Measurements from ENCODE around the gene TMEM26. TPM values are rescaled to one million over a fixed set of nuclear protein-coding genes. Genes with fewer than 3 reads are reported as not detected.
"Not testable (repeated sequence)": the region's sequence is repeated elsewhere in the genome, so short reads cannot be mapped to it uniquely, and the experiment has no call there.

TMEM26 gene
- total and polyA plus RNA-seq, 8 donors = 0.03 to 7.0 (median 0.15) TPM; not detected in 3

DNA sequence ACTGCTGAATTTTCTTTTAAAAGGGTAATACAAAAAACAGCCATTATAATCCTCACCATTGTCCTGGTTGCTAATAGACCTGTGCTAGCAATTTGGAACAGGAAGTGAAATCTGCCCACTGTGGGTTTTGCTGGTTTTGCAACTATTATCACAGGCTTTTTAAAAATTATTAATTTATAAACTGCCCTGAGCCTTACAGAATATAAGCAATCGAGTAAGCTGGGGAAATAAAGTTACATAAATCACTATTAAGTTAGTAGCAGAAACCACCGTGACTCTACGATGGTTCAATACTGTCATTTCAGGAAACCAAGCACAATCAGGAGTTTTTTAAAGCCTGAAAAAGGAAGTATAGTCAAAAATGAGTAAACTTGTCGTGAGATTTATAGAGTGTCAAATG lies 62.3 kb downstream of the TMEM26 start:
- no peak overlapping the region for H3K27ac ChIP-seq
- intact Hi-C loops (cut with DNase I; ENCODE audit: low total_unique reads) = no loop called here
- TF ChIP-seq POLR2A (IDR thresholded peaks at IDR 0.05) (no peak), POLR2AphosphoS5 (IDR thresholded peaks at IDR 0.05) (no peak), EP300 (IDR thresholded peaks at IDR 0.05) (no peak)
- TF ChIP-seq, protein P1, sequence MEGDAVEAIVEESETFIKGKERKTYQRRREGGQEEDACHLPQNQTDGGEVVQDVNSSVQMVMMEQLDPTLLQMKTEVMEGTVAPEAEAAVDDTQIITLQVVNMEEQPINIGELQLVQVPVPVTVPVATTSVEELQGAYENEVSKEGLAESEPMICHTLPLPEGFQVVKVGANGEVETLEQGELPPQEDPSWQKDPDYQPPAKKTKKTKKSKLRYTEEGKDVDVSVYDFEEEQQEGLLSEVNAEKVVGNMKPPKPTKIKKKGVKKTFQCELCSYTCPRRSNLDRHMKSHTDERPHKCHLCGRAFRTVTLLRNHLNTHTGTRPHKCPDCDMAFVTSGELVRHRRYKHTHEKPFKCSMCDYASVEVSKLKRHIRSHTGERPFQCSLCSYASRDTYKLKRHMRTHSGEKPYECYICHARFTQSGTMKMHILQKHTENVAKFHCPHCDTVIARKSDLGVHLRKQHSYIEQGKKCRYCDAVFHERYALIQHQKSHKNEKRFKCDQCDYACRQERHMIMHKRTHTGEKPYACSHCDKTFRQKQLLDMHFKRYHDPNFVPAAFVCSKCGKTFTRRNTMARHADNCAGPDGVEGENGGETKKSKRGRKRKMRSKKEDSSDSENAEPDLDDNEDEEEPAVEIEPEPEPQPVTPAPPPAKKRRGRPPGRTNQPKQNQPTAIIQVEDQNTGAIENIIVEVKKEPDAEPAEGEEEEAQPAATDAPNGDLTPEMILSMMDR (IDR thresholded peaks at IDR 0.05) = no peak

DNA sequence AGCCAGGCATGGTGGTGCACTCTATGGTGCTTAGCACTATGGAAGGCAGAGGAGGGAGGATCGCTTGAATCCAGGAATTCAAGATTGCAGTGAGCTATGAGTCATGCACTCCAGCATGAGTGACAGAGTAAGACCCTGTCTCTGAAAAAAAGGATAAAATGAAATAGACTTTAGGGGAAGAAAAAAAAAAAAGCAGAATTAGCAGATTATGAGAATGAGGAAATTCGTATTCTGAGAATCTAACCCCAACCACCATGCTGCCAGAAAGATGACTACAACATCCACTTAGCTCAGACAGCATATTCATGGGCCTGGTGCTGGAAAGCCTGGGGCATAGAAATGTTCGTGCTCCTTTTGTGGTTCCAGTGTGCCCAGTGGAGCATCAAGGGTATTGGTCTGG lies 63.3 kb downstream of the TMEM26 start:
- Histone ChIP-seq H3K27ac (no peak overlapping the region), H3K27me3 (no peaks in the 10 kb centered on the region), H3K36me3 (no peaks in the 10 kb centered on the region), H3K4me3 (no peak overlapping the region), H3K4me1 (no peaks in the 10 kb centered on the region), H3K9me3 (no peaks in the 10 kb centered on the region)
- no peak for DNase-seq
- WGBS, 5 donors = 85 to 96% (median 89%) methylated on average over 3 of the region's 3 CpGs
- TF ChIP-seq, protein P1 (IDR thresholded peaks at IDR 0.05) = no peak
- TF ChIP-seq POLR2AphosphoS5 (IDR thresholded peaks at IDR 0.05) (no peak), POLR2A (IDR thresholded peaks at IDR 0.05) (no peak), EP300 (IDR thresholded peaks at IDR 0.05) (no peak)
- intact Hi-C loops (cut with DNase I; ENCODE audit: low total_unique reads) = no loop called here

More for the DNA sequence above, 62.3 kb downstream of the TMEM26 start:
- H3K9me3 ChIP-seq = no peaks in the 10 kb centered on the region
- no peaks in the 10 kb centered on the region for H3K27me3 ChIP-seq
- no peaks in the 10 kb centered on the region for H3K36me3 ChIP-seq
- WGBS, 5 donors = 70 to 81% (median 71%) methylated on average over 4 of the region's 4 CpGs
- DNase-seq = no peak
- no peaks in the 10 kb centered on the region for H3K4me1 ChIP-seq
- H3K4me3 ChIP-seq = no peak overlapping the region

DNA sequence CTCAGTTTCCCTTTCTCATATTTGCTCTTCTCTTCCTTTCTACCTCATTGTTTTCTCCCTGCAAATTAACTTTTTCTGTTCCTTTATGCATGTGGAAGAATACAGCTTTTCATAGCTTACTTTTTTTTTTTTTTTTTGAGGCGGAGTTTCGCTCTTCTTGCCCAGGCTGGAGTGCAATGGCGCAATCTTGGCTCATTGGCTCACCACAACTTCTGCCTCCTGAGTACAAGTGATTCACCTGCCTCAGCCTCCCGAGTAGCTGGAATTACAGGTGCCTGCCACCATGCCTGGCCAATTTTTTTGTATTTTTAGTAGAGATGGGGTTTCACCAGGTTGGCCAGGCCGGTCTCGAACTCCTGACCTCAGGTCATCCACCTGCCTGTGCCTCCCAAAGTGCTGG lies 64.2 kb downstream of the TMEM26 start:
- intact Hi-C loops (cut with DNase I; ENCODE audit: low total_unique reads); H3K4me3 ChIP-seq; DNase-seq; H3K27me3 ChIP-seq; H3K4me1 ChIP-seq; H3K27ac ChIP-seq; H3K9me3 ChIP-seq; H3K36me3 ChIP-seq: not testable (repeated sequence)
- 91 to 97% (median 94%) methylated on average over 6 of the region's 6 CpGs for WGBS, 5 donors

DNA sequence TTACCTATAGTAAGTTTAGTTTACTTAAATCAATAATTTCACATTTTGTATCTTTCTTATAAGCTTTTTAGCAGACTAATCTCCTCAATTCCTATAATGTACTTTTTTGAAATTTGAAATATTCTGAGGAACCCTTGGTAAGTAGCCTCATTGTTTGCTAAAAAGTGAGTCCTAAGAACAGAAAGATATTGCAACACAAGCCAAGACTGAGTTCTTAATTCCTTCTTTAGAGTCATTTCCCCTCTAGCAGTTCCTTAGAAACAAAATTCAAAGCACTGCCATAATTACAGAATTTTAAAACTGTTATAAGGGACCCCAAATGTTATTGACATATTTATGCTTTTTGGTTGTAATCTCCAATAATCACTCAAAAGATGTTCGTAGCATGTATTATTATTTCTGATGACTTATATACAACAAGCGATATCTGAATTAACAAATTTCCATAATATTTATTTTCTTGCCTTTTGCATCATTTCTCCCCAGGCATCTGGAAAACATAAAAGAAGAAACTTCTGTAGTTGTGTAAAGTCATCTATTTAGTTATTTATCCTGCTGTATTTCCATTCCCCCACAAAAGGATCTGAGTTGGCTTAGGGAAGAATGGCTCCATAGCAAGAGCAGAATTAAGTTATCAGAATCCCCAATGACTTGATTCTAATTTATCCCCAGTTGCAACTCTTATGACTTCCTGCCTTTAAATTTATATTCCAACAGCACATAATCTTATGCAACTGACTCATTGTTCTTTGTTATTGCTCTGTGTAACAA lies 67.8 kb downstream of the TMEM26 start:
- 87 to 95% (median 91%) methylated on average over 2 of the region's 2 CpGs for WGBS, 5 donors
- intact Hi-C loops (cut with DNase I; ENCODE audit: low total_unique reads) = no loop called here
- no peaks in the 10 kb centered on the region for H3K36me3 ChIP-seq

DNA sequence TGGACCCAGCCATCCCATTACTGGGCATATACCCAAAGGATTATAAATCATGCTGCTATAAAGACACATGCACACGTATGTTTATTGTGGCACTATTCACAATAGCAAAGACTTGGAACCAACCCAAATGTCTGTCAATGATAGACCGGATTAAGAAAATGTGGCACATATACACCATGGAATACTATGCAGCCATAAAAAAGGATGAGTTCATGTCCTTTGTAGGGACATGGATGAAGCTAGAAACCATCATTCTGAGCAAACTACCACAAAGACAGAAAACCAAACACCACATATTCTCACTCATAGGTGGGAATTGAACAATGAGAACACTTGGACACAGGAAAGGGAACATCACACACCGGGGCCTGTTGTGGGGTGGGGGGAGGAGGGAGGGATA lies 72.0 kb downstream of the TMEM26 start:
- H3K36me3 ChIP-seq; DNase-seq; H3K27me3 ChIP-seq; H3K4me3 ChIP-seq; H3K27ac ChIP-seq; intact Hi-C loops (cut with DNase I; ENCODE audit: low total_unique reads); H3K4me1 ChIP-seq: not testable (repeated sequence)
- H3K9me3 ChIP-seq = peaks cover 0 to 11% (median 0%) of the 10 kb centered on the region in 4 donors
- WGBS, 5 donors = 65 to 100% (median 79%) methylated on average over 2 to 3 of the region's 3 CpGs

More for the DNA sequence above, 67.8 kb downstream of the TMEM26 start:
- no peak for DNase-seq
- Histone ChIP-seq H3K27ac (no peak overlapping the region), H3K9me3 (no peaks in the 10 kb centered on the region), H3K4me1 (no peaks in the 10 kb centered on the region), H3K4me3 (no peak overlapping the region), H3K27me3 (no peaks in the 10 kb centered on the region)
- TF ChIP-seq, protein P1 (IDR thresholded peaks at IDR 0.05) = no peak
- TF ChIP-seq EP300 (IDR thresholded peaks at IDR 0.05) = no peak
- TF ChIP-seq POLR2AphosphoS5 (IDR thresholded peaks at IDR 0.05) = no peak
- no peak for TF ChIP-seq POLR2A (IDR thresholded peaks at IDR 0.05)

Data from stomach (tissue), 9 donors.